ENCODE measurements around the gene ATF2.

The ATF2 gene

GRCh38 chr2:175025233-175025632 is 142.8 kb downstream of the ATF2 start:
- no peak for DNase-seq (ENCODE audit: low read depth in 3 of 3)

- DNase-seq (ENCODE audit: low read depth in 3 of 3): no peak
Observed at GRCh38 chr2:175022923-175023322, 145.1 kb downstream of the ATF2 start.
